K562 (cell line): ENCODE data around the gene RHOC. TPM values are rescaled to one million over a fixed set of nuclear protein-coding genes. Genes with fewer than 3 reads are reported as not detected.

ENCODE experiments used
- HDAC8 ChIP-seq: fragments of 450-650 bp; IDR thresholded peaks from 2 replicates; pipeline ENCODE4 v1.6.1; 2016; ENCODE audit warnings: mild to moderate bottlenecking, missing genetic modification characterization, moderate library complexity, missing compliant biosample characterization
- MAZ ChIP-seq, 2 experiments: fragments of 450-650 bp in 1 of 2; sonication (generic) in 1 of 2; formaldehyde crosslinking; IDR thresholded peaks in 1 of 2; conservative IDR thresholded peaks in 1 of 2; 2 replicates each; pipeline versions ENCODE4 v1.4.0 to v1.5.0; 2020; ENCODE audit warnings: mild to moderate bottlenecking in 1 of 2, missing genetic modification reagents in 1 of 2
- MYBL2 ChIP-seq, 2 experiments: fragments of 450-650 bp in 1 of 2; sonication (generic) in 1 of 2; formaldehyde crosslinking in 1 of 2; IDR thresholded peaks; 2 replicates each; pipeline versions ENCODE4 v1.6.1 to v1.8.1; 2017 to 2022; ENCODE audit warnings: borderline replicate concordance in 1 of 2, inconsistent platforms in 1 of 2, low read depth in 1 of 2, mild to moderate bottlenecking in 1 of 2, missing genetic modification reagents in 1 of 2, moderate library complexity in 1 of 2
- RFX5 ChIP-seq: IDR thresholded peaks from 2 replicates; pipeline ENCODE4 v1.6.1; 2011; ENCODE audit warnings: low read depth, mild to moderate bottlenecking, improper control_type of control experiment, low read length
- RFX7 ChIP-seq: fragments of 250-450 bp; sonication (Bioruptor Pico); IDR thresholded peaks from 2 replicates; pipeline ENCODE4 v1.5.1; 2021; ENCODE audit warnings: mild to moderate bottlenecking
- SMARCA4 ChIP-seq: fragments of 450-650 bp; IDR thresholded peaks from 2 replicates; pipeline ENCODE4 v1.6.1; 2016
- SRSF1 ChIP-seq: fragments of 200-400 bp; formaldehyde crosslinking; IDR thresholded peaks from 2 replicates; pipeline ENCODE4 v1.6.1; 2017; ENCODE audit warnings: mild to moderate bottlenecking, low read depth, low read length, moderate library complexity
- XRCC3 ChIP-seq: fragments of 450-650 bp; IDR thresholded peaks from 2 replicates; pipeline ENCODE4 v1.6.1; 2017; ENCODE audit warnings: mild to moderate bottlenecking, moderate library complexity
- ZFPM2 ChIP-seq: fragments of 250-450 bp; sonication (Bioruptor Pico); IDR thresholded peaks from 2 replicates; pipeline ENCODE4 v1.5.1; 2022; ENCODE audit warnings: mild to moderate bottlenecking
- ZNF280B ChIP-seq: fragments of 250-450 bp; sonication (Bioruptor Pico); IDR thresholded peaks from 2 replicates; pipeline ENCODE4 v1.5.1; 2021; ENCODE audit warnings: mild to moderate bottlenecking
- ZNF586 ChIP-seq: fragments of 450-650 bp; formaldehyde crosslinking; conservative IDR thresholded peaks from 2 replicates; pipeline ENCODE4 v1.4.0; 2020; ENCODE audit warnings: mild to moderate bottlenecking, moderate library complexity
- polyA plus RNA-seq, 8 experiments: library from polyadenylated mRNA; depleted of rRNA in 4 of 8; stranded (reverse) in 5 of 8; unstranded in 3 of 8; fragments of >200 nt; fragmentation: Nextera tagmentation in 2 of 8; fragmentation: Illumina TruSeq in 1 of 8; extraction: Ambion mirVana in 2 of 8; extraction: Trizol in 1 of 8; gene quantifications; 2 replicates each; pipeline versions ENCODE4 v1.2.1 to v1.2.3, GENCODE V29; 2011 to 2014; ENCODE audit warnings: inconsistent platforms in 1 of 8, missing spikeins in 1 of 8
- total RNA-seq, 7 experiments: library from RNA; depleted of rRNA in 6 of 7; stranded (reverse); fragments of >200 nt in 6 of 7; fragmentation: Illumina TruSeq in 2 of 7; extraction: Trizol in 2 of 7; gene quantifications; 2 replicates each; pipeline versions ENCODE4 v1.2.1 to v1.2.3, GENCODE V29; 2011 to 2021; ENCODE audit warnings: low replicate concordance in 1 of 7
- TF ChIP-seq, protein P1 (sequence below): fragments of 150-350 bp; IDR thresholded peaks from 2 replicates; pipeline ENCODE4 v1.6.1; 2014; ENCODE audit warnings: low read depth, mild to moderate bottlenecking, low read length, borderline replicate concordance
- TF ChIP-seq, protein P2 (sequence below), 2 experiments: fragments of 450-650 bp in 1 of 2; sonication (generic) in 1 of 2; formaldehyde crosslinking in 1 of 2; IDR thresholded peaks; 2 replicates each; pipeline versions ENCODE4 v1.7.1 to v1.9.0; 2016 to 2022; ENCODE audit warnings: inconsistent platforms in 1 of 2, mild to moderate bottlenecking in 1 of 2, missing genetic modification reagents in 1 of 2

RHOC gene
- total and polyA plus RNA-seq, 9 of the 15 experiments (the other 6 are each of a cell fraction or from before 2014, with no cell fraction given), result 35.2 to 364 (median 204) TPM

GRCh38 chr1:112716133-112716720, 9.3 kb upstream of the RHOC start (continued):
- TF ChIP-seq, protein P1, sequence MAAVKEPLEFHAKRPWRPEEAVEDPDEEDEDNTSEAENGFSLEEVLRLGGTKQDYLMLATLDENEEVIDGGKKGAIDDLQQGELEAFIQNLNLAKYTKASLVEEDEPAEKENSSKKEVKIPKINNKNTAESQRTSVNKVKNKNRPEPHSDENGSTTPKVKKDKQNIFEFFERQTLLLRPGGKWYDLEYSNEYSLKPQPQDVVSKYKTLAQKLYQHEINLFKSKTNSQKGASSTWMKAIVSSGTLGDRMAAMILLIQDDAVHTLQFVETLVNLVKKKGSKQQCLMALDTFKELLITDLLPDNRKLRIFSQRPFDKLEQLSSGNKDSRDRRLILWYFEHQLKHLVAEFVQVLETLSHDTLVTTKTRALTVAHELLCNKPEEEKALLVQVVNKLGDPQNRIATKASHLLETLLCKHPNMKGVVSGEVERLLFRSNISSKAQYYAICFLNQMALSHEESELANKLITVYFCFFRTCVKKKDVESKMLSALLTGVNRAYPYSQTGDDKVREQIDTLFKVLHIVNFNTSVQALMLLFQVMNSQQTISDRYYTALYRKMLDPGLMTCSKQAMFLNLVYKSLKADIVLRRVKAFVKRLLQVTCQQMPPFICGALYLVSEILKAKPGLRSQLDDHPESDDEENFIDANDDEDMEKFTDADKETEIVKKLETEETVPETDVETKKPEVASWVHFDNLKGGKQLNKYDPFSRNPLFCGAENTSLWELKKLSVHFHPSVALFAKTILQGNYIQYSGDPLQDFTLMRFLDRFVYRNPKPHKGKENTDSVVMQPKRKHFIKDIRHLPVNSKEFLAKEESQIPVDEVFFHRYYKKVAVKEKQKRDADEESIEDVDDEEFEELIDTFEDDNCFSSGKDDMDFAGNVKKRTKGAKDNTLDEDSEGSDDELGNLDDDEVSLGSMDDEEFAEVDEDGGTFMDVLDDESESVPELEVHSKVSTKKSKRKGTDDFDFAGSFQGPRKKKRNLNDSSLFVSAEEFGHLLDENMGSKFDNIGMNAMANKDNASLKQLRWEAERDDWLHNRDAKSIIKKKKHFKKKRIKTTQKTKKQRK, result no peak
- TF ChIP-seq RFX7 (CRISPR knock-in tag), result no peak
- TF ChIP-seq, protein P2, sequence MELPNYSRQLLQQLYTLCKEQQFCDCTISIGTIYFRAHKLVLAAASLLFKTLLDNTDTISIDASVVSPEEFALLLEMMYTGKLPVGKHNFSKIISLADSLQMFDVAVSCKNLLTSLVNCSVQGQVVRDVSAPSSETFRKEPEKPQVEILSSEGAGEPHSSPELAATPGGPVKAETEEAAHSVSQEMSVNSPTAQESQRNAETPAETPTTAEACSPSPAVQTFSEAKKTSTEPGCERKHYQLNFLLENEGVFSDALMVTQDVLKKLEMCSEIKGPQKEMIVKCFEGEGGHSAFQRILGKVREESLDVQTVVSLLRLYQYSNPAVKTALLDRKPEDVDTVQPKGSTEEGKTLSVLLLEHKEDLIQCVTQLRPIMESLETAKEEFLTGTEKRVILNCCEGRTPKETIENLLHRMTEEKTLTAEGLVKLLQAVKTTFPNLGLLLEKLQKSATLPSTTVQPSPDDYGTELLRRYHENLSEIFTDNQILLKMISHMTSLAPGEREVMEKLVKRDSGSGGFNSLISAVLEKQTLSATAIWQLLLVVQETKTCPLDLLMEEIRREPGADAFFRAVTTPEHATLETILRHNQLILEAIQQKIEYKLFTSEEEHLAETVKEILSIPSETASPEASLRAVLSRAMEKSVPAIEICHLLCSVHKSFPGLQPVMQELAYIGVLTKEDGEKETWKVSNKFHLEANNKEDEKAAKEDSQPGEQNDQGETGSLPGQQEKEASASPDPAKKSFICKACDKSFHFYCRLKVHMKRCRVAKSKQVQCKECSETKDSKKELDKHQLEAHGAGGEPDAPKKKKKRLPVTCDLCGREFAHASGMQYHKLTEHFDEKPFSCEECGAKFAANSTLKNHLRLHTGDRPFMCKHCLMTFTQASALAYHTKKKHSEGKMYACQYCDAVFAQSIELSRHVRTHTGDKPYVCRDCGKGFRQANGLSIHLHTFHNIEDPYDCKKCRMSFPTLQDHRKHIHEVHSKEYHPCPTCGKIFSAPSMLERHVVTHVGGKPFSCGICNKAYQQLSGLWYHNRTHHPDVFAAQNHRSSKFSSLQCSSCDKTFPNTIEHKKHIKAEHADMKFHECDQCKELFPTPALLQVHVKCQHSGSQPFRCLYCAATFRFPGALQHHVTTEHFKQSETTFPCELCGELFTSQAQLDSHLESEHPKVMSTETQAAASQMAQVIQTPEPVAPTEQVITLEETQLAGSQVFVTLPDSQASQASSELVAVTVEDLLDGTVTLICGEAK (IDR thresholded peaks at IDR 0.05), result 0 out of 2 replicates have a peak, but pooled peaks have one; percentile 5
- TF ChIP-seq, protein P2 (CRISPR knock-in tag; IDR thresholded peaks at IDR 0.05), result no peak
- TF ChIP-seq SRSF1, result no peak
- TF ChIP-seq SMARCA4, result 0 out of 2 replicates have a peak, but pooled peaks have one; percentile 14
- no peak for TF ChIP-seq ZFPM2 (CRISPR knock-in tag)
- TF ChIP-seq ZNF586, result no peak
- peak in 1 of 2 experiments; percentile 55; a peak in 2 of 4 replicates for TF ChIP-seq MAZ (CRISPR knock-in tag; conservative IDR thresholded peaks at IDR 0.05 in 1 of 2, IDR thresholded peaks at IDR 0.05 in 1 of 2)
- no peak for TF ChIP-seq ZNF280B (CRISPR knock-in tag)
- TF ChIP-seq RFX5, result no peak
- no peak for TF ChIP-seq XRCC3
- no peak for TF ChIP-seq HDAC8
- no peak for TF ChIP-seq MYBL2 (IDR thresholded peaks at IDR 0.05; ENCODE audit: low read depth)
- TF ChIP-seq MYBL2 (CRISPR knock-in tag; IDR thresholded peaks at IDR 0.05; ENCODE audit: borderline replicate concordance), result no peak
